RCC 7860 (cell line): Measurements from ENCODE around the gene CFTR.
"Not testable (repeated sequence)": the region's sequence is repeated elsewhere in the genome, so short reads cannot be mapped to it uniquely, and the experiment has no call there.

Experiments used
- DNase-seq: peaks from one replicate; pipeline ENCODE4 v3.0.0-alpha.2; 2015; ENCODE audit warnings: low spot score
- FAIRE-seq: peaks from 2 replicates; lab custom pipeline; 2012; peaks lifted over from hg19 to GRCh38; lab: Jason Lieb, UNC

Gene CFTR

GRCh38 chr7:117479225-117480054 lies at the start of gene CFTR:
TSS of gene CFTR (plus strand) at chr7:117480025. CDS start at chr7:117480095, 70 bp downstream.
- no peak for FAIRE-seq
- no peak for DNase-seq

- FAIRE-seq (peak; percentile 92), DNase-seq (peak; percentile 83)
Measured at GRCh38 chr7:117435475-117436043, 44.3 kb upstream of the CFTR start.

- DNase-seq (no peak), FAIRE-seq (no peak)
Measured at GRCh38 chr7:117444646-117445045, 35.2 kb upstream of the CFTR start.

DNA sequence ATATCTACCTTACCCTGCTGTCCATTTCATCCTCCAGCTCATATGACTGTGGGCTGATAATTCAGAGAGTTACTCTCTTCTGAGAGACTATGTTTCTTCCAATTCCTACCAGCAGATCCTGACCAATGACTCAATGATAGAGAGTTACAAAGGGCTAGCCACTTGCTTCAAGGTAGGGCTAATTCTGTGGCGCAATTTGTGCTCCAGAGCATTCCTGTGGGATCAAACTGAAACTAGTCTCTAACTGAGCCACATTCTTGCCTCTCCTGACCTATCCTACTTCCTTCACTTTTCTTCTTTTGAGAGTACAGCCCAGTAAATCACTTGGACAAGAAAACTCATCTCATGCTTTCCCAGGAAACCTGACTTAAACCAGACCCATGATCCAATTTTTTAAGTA lies 34.6 kb upstream of the CFTR start:
- peak; percentile 22 for DNase-seq
- FAIRE-seq, result no peak

DNA sequence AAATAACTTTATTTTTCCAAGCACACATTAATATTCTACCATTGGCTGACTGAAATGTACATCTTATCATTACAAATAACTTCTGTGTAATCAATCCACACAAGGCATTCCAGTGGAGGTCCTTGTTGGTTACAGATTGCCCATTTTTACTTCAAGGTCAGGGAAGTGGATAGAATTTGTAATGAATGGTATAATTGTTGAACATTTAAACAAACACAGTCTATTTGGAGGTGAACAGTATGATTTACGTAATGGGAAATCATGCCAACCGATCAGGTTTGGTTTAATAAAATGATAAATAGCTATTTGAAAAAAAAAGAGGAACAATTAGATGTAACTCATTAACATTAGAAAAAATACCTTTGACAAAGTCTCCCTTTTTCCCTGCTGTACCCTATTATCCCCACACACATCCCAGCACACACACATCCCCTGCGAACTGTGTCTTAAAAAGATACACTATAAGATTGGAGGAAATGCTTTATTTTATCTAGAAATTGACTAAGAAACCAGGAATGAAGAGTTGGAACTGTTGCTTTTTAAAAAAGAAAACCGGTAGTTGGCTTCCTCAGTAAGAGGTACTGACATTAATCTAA lies 33.5 kb upstream of the CFTR start:
- DNase-seq, result no peak
- no peak for FAIRE-seq

- DNase-seq, result no peak
Measured at GRCh38 chr7:117448655-117449054, 31.2 kb upstream of the CFTR start.

GRCh38 chr7:117458977-117459583 lies 20.7 kb upstream of the CFTR start:
- peak; percentile 91 for FAIRE-seq
- peak; percentile 51 for DNase-seq

More at GRCh38 chr7:117448655-117449054, 31.2 kb upstream of the CFTR start:
- no peak for FAIRE-seq

DNA sequence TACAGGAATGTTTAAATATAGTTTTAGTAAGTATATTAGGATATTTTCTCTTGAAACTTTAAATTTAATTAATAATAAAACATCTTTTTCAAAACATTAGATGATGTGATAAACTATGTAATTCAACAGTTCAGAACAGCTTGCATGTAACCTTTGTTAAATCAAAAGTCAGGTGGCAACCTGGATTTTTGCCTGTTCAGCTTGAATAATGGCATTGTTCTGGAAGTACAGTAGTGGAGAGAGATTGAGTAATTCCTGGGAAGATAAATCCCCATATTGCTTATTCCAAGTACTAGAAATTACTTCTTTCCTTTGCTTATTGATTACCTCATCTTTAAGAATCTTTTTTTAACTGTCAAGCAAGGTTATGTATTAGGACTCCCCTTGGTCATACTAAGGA lies 20.1 kb upstream of the CFTR start:
- FAIRE-seq (no peak), DNase-seq (no peak)

DNA sequence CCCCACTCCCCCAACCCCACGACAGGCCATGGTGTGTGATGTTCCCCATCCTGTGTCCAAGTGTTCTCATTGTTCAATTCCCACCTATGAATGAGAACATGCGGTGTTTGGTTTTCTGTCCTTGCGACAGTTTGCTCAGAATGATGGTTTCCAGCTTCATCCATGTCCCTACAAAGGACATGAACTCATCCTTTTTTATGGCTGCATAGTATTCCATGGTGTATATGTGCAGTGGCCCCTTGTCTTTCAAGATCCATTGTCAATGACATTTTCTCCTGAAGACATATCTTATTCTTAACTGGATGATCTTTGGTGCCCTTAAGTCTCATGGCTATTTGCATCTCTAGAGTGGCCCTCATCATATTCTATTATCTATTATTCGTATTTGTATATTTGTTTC lies 19.0 kb upstream of the CFTR start:
- not testable (repeated sequence) for DNase-seq, FAIRE-seq

GRCh38 chr7:117468174-117468573 lies 11.7 kb upstream of the CFTR start:
- FAIRE-seq (peak; percentile 11), DNase-seq (no peak)

GRCh38 chr7:117470777-117471176 lies 9.0 kb upstream of the CFTR start:
- no peak for DNase-seq

GRCh38 chr7:117472335-117472734 lies 7.5 kb upstream of the CFTR start:
- FAIRE-seq, result no peak
- no peak for DNase-seq

More at GRCh38 chr7:117470777-117471176, 9.0 kb upstream of the CFTR start:
- FAIRE-seq, result no peak

GRCh38 chr7:117476557-117477215 lies 3.1 kb upstream of the CFTR start:
- no peak for FAIRE-seq
- no peak for DNase-seq

DNA sequence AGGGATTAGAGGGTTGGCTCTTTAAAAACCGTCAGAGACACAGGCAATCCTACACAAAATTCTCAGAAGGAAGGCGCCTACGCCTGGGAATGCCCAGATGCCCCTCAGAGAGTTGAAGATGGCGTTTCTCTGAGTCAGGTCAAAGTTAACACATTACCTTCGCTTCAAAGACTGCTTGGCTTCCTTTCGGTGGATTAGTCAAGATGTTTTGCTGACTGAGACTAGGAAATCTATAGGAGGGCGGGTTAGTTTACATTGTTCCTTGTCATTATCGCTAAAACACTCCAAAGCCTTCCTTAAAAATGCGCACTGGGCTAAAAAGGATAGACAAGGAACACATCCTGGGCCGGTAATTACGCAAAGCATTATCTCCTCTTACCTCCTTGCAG lies 995 bp upstream of the CFTR start:
- DNase-seq (no peak), FAIRE-seq (no peak)

GRCh38 chr7:117480055-117480362 lies 184 bp downstream of the CFTR start:
- no peak for DNase-seq
- no peak for FAIRE-seq

- FAIRE-seq, result no peak
Measured at GRCh38 chr7:117480978-117481377, 1.2 kb downstream of the CFTR start.

GRCh38 chr7:117485118-117485620 lies 5.3 kb downstream of the CFTR start:
- no peak for DNase-seq
- no peak for FAIRE-seq

More at GRCh38 chr7:117480978-117481377, 1.2 kb downstream of the CFTR start:
- DNase-seq, result no peak

DNA sequence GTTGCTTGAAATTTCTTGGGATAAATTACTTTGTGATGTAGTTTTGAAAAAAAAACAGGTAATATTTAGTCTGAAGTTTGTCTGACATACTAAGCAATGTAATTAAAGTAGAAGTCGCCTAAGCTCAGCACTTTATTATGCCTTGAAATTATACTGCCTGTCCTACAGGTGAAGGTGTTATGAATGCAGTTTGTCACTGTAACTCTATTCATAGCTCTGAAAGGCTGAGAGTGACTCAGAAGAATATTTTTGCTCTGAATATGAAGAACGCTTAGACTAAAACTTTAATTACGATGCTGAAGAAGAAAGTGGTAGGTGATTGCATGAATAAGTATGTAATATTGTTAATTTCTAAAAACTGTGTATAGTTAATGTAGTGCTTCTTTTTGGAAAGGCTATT lies 9.2 kb downstream of the CFTR start:
- FAIRE-seq (no peak), DNase-seq (no peak)

DNA sequence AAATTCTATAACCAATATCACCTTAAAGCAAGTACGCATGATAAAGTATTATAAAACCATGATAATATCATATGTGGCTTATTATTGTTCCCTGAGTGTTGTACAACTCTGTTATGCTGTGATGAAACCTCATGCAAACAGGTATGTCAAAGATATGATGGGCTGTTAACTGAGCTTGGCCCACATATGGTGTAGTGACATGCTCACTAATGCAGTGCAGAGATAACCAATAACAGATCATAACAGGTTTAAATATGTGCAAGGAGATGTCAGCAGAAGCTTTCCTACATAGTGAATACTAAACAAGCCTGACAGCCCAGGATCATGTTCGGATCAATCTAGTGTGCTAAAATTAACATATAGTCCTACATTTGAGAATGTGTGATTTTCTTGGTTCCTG lies 9.6 kb downstream of the CFTR start:
- FAIRE-seq (no peak), DNase-seq (no peak)

DNA sequence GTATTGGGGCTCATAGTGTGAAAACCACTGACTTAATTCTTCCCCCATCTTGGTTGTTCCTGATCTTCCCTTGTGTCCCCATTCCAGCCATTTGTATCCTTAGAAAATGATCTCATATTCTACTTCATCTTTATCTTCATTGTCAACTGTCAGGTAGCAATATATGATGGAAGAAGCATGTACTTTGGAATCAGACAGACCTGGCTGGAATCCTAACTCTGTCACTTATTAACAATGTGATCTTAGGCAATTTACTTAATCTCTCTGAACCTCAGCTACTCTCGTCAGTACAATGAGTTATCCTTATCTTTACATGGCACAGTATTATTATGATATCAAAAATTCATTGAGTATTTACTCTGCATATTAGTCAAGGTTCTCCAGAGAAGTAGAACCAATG lies 10.1 kb downstream of the CFTR start:
- DNase-seq, result no peak
- FAIRE-seq, result no peak

DNA sequence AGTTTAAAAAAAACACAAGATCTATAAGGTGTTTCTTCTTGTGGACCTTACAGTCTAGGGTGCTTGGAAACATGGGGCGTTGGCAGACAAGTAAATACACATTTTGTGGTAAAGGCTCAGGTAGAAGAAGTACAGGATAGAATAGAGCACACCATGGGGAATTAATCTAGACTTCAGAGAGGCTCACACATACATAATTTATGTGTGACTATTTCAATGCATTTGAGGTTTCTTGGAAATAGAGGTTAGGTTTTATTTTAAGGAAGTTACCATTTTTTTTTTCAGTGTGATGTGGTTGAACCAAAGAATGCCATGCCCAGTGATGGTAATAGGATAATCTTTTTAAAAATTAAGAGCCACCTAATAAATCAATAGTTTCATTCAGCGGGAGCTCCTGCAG lies 12.8 kb downstream of the CFTR start:
- DNase-seq, result no peak
- FAIRE-seq, result no peak
